H1 (cell line): ENCODE results near the gene COG7. TPM values are rescaled to one million over a fixed set of nuclear protein-coding genes. Genes with fewer than 3 reads are reported as not detected.

Experiments used
- CTCF ChIA-PET: fragments of 300-600 bp; sonication (Branson Sonifier 250); formaldehyde crosslinking; loops from one replicate; lab custom pipeline; 2021; ENCODE audit not compliant: partially characterized antibody; lab: Charles Lee
- POLR2A ChIA-PET: fragments of 300-600 bp; sonication (Branson Sonifier 250); formaldehyde crosslinking; loops from one replicate; lab custom pipeline; 2021; ENCODE audit warnings: inconsistent platforms; ENCODE audit not compliant: partially characterized antibody; lab: Charles Lee
- DNase-seq, 2 experiments: peaks; one replicate each; pipeline versions ENCODE4 v3.0.0 to v3.0.0-alpha.2; 2010 to 2022; ENCODE audit warnings: low spot score in 2 of 2, low read depth in 1 of 2, mixed read lengths in 1 of 2
- FAIRE-seq: peaks from 2 replicates; lab custom pipeline; 2011; peaks lifted over from hg19 to GRCh38; lab: Jason Lieb, UNC
- H2AFZ ChIP-seq: 2 replicates; pipeline ENCODE4 v1.8.1; 2012; ENCODE audit warnings: low read length, inconsistent platforms
- H2AK5ac ChIP-seq: 2 replicates; pipeline ENCODE4 v1.6.1; 2013; ENCODE audit warnings: low read depth, low read length
- H2BK120ac ChIP-seq: replicated peaks from 2 replicates; pipeline ENCODE3; 2013; ENCODE audit warnings: low read depth, low read length, inconsistent platforms
- H2BK12ac ChIP-seq: 2 replicates; pipeline ENCODE4 v1.6.1; 2013; ENCODE audit warnings: low read depth, low read length
- H2BK15ac ChIP-seq: 2 replicates; pipeline ENCODE4 v1.6.1; 2013; ENCODE audit warnings: low read length
- H2BK20ac ChIP-seq: 2 replicates; pipeline ENCODE4 v1.6.1; 2013; ENCODE audit warnings: low read length
- H2BK5ac ChIP-seq: 2 replicates; pipeline ENCODE4 v1.6.1; 2013; ENCODE audit warnings: low read depth, low read length
- H3K14ac ChIP-seq: 2 replicates; pipeline ENCODE4 v1.6.1; 2013; ENCODE audit warnings: inconsistent platforms; ENCODE audit not compliant: insufficient read length
- H3K18ac ChIP-seq: 2 replicates; pipeline ENCODE4 v1.6.1; 2013; ENCODE audit warnings: low read length; ENCODE audit errors: extremely low read depth
- H3K23ac ChIP-seq: 2 replicates; pipeline ENCODE4 v1.6.1; 2013; ENCODE audit warnings: inconsistent platforms; ENCODE audit not compliant: insufficient read length
- H3K23me2 ChIP-seq: 2 replicates; pipeline ENCODE4 v1.6.1; 2013; ENCODE audit warnings: low read depth, low read length
- H3K27ac ChIP-seq: 2 replicates; pipeline ENCODE4 v1.6.1; 2011; ENCODE audit warnings: low read depth, low read length, inconsistent platforms
- H3K27me3 ChIP-seq, 4 experiments: replicated peaks in 1 of 4; 1 replicate in 1 of 4; 2 replicates in 3 of 4; pipeline versions ENCODE4 v1.6.1 to v1.8.1; 2011 to 2013; ENCODE audit warnings: low read length in 3 of 4, mild to moderate bottlenecking in 3 of 4, inconsistent platforms in 2 of 4, mixed read lengths in 2 of 4, moderate library complexity in 1 of 4; ENCODE audit not compliant: control insufficient read depth in 3 of 4, insufficient read depth in 3 of 4; ENCODE audit errors: extremely low read depth in 1 of 4
- H3K36me3 ChIP-seq, 4 experiments: 2 replicates each; pipeline versions ENCODE4 v1.6.1 to v1.8.1; 2011 to 2013; ENCODE audit warnings: mild to moderate bottlenecking in 4 of 4, low read length in 3 of 4, moderate library complexity in 2 of 4, control low read depth in 1 of 4, inconsistent platforms in 1 of 4; ENCODE audit not compliant: insufficient read depth in 4 of 4, control insufficient read depth in 2 of 4
- H3K4ac ChIP-seq: replicated peaks from 2 replicates; pipeline ENCODE3; 2013; ENCODE audit warnings: low read length, low read depth, mixed read lengths, inconsistent platforms; ENCODE audit not compliant: insufficient read length
- H3K4me1 ChIP-seq, 4 experiments: replicated peaks in 1 of 4; 1 replicate in 1 of 4; 2 replicates in 3 of 4; pipeline versions ENCODE4 v1.6.1 to v1.8.1; 2011 to 2013; ENCODE audit warnings: low read length in 3 of 4, inconsistent platforms in 2 of 4, mixed read lengths in 1 of 4; ENCODE audit not compliant: insufficient read depth in 4 of 4, control insufficient read depth in 3 of 4
- H3K4me2 ChIP-seq, 2 experiments: 2 replicates each; pipeline versions ENCODE4 v1.6.1 to v1.8.1; 2011 to 2013; ENCODE audit warnings: low read depth in 2 of 2, low read length in 2 of 2, control low read depth in 1 of 2, inconsistent platforms in 1 of 2, mild to moderate bottlenecking in 1 of 2; ENCODE audit not compliant: insufficient read depth in 1 of 2
- H3K4me3 ChIP-seq, 4 experiments: fragments of 200-600, 300-600 bp in 1 of 4; sonication (generic), shearing (Covaris generic), sonication (Bioruptor Twin) in 1 of 4; 2 replicates each; pipeline versions ENCODE4 v1.5.1 to v1.8.1; 2011 to 2016; ENCODE audit warnings: low read length in 4 of 4, low read depth in 3 of 4, control low read depth in 2 of 4, inconsistent platforms in 2 of 4, mild to moderate bottlenecking in 2 of 4, mixed read lengths in 1 of 4, moderate library complexity in 1 of 4; ENCODE audit not compliant: insufficient read depth in 2 of 4; ENCODE audit errors: extremely low read depth in 1 of 4
- H3K56ac ChIP-seq: replicated peaks from 2 replicates; pipeline ENCODE3; 2013; ENCODE audit warnings: low read depth, mild to moderate bottlenecking, mixed read lengths, low read length, inconsistent platforms; ENCODE audit not compliant: insufficient read length
- H3K79me1 ChIP-seq: 2 replicates; pipeline ENCODE4 v1.6.1; 2013; ENCODE audit warnings: low read depth, low read length, control low read depth
- H3K79me2 ChIP-seq, 2 experiments: 2 replicates each; pipeline versions ENCODE4 v1.6.1 to v1.8.1; 2012 to 2013; ENCODE audit warnings: low read length in 2 of 2, mild to moderate bottlenecking in 2 of 2, inconsistent platforms in 1 of 2; ENCODE audit not compliant: insufficient read depth in 2 of 2, control insufficient read depth in 1 of 2
- H3K9ac ChIP-seq, 4 experiments: replicated peaks in 1 of 4; 1 replicate in 1 of 4; 2 replicates in 3 of 4; pipeline versions ENCODE4 v1.6.1 to v1.8.1; 2011 to 2013; ENCODE audit warnings: low read depth in 3 of 4, low read length in 3 of 4, control low read depth in 2 of 4, mild to moderate bottlenecking in 2 of 4, moderate library complexity in 2 of 4, inconsistent platforms in 1 of 4; ENCODE audit errors: extremely low read depth in 1 of 4
- H3K9me3 ChIP-seq, 2 experiments: 2 replicates each; pipeline versions ENCODE4 v1.6.1 to v1.8.1; 2012 to 2013; ENCODE audit warnings: mild to moderate bottlenecking in 2 of 2, moderate library complexity in 2 of 2, control low read depth in 1 of 2, inconsistent platforms in 1 of 2, low read depth in 1 of 2, low read length in 1 of 2, mixed read lengths in 1 of 2; ENCODE audit not compliant: insufficient read depth in 2 of 2
- H4K20me1 ChIP-seq, 2 experiments: replicated peaks in 1 of 2; 2 replicates each; pipeline versions ENCODE3 to v1.8.1; 2011 to 2013; ENCODE audit warnings: inconsistent platforms in 2 of 2, low read length in 2 of 2, mild to moderate bottlenecking in 1 of 2; ENCODE audit not compliant: insufficient read depth in 2 of 2, control insufficient read depth in 1 of 2
- H4K5ac ChIP-seq: 2 replicates; pipeline ENCODE4 v1.6.1; 2013; ENCODE audit warnings: low read length, low read depth, mixed read lengths, inconsistent platforms; ENCODE audit not compliant: insufficient read length
- H4K8ac ChIP-seq: 2 replicates; pipeline ENCODE4 v1.8.0; 2013; ENCODE audit warnings: mild to moderate bottlenecking, moderate library complexity, low read length, inconsistent platforms; ENCODE audit not compliant: insufficient read depth; ENCODE audit errors: extremely low read depth
- H4K91ac ChIP-seq: replicated peaks from 2 replicates; pipeline ENCODE3; 2013; ENCODE audit warnings: low read length, mixed read lengths, inconsistent platforms; ENCODE audit not compliant: insufficient read length
- ASH2L ChIP-seq: fragments of 200-600, 300-600 bp; sonication (generic); IDR thresholded peaks from one replicate; pipeline ENCODE4 v1.7.1; 2017; ENCODE audit warnings: low read length
- JUND ChIP-seq: IDR thresholded peaks from 2 replicates; pipeline ENCODE4 v1.6.1; 2011; ENCODE audit warnings: mild to moderate bottlenecking, improper control_type of control experiment, low read length
- KDM1A ChIP-seq: fragments of 200-600, 300-600 bp; sonication (generic); IDR thresholded peaks from 2 replicates; pipeline ENCODE4 v1.7.1; 2016; ENCODE audit warnings: mild to moderate bottlenecking, low read length, borderline replicate concordance
- POU5F1 ChIP-seq: IDR thresholded peaks from 2 replicates; pipeline ENCODE4 v1.6.1; 2011; ENCODE audit warnings: low read depth, mild to moderate bottlenecking, low read length, moderate library complexity
- RAD21 ChIP-seq, 2 experiments: IDR thresholded peaks in 1 of 2; conservative IDR thresholded peaks in 1 of 2; 2 replicates each; pipeline ENCODE4 v1.6.1; 2011; ENCODE audit warnings: low read depth in 2 of 2, low read length in 2 of 2, improper control_type of control experiment in 1 of 2, inconsistent platforms in 1 of 2, mild to moderate bottlenecking in 1 of 2, moderate library complexity in 1 of 2
- SP1 ChIP-seq: IDR thresholded peaks from 2 replicates; pipeline ENCODE4 v1.6.1; 2011; ENCODE audit warnings: low read depth, low read length
- TCF12 ChIP-seq: IDR thresholded peaks from 2 replicates; pipeline ENCODE4 v1.6.1; 2011; ENCODE audit warnings: low read depth, mild to moderate bottlenecking, low read length
- ZNF274 ChIP-seq: IDR thresholded peaks from 2 replicates; pipeline ENCODE4 v1.7.0; 2012; ENCODE audit warnings: low read length, borderline replicate concordance; ENCODE audit errors: extremely low read depth
- WGBS, 2 experiments: shearing (Covaris generic) in 1 of 2; methylation state at CpG; one replicate each; pipeline versions ENCODE4 v1.1.6 to v1.1.7; 2013 to 2015; ENCODE audit warnings: low lambda C conversion rate in 2 of 2, mixed read lengths in 2 of 2, inconsistent platforms in 1 of 2, low coverage in 1 of 2, missing lambda C conversion rate in 1 of 2; ENCODE audit not compliant: insufficient replicate concordance in 2 of 2, insufficient coverage in 1 of 2, insufficient read length in 1 of 2; ENCODE audit errors: extremely low coverage in 1 of 2, missing lambda C conversion rate in 1 of 2; 5-methylcytosine and 5-hydroxymethylcytosine counted together
- polyA plus RNA-seq, 7 experiments: library from polyadenylated mRNA; depleted of rRNA in 3 of 7; stranded (reverse) in 5 of 7; unstranded in 2 of 7; fragments of >200 nt in 5 of 7; fragments of 200-250 nt in 2 of 7; gene quantifications; 1 replicate in 5 of 7; 2 replicates in 1 of 7; 4 replicates in 1 of 7; pipeline versions ENCODE4 v1.2.1 to v1.2.3, GENCODE V29; 2011 to 2013; ENCODE audit warnings: missing spikeins in 2 of 7, mixed read lengths in 2 of 7
- total RNA-seq: library from RNA; stranded (reverse); fragmentation: NEBNext Ultra II Directional; extraction: Animal tissue kit (Norgen Biotek cat#: 25700); gene quantifications from 2 replicates; pipeline ENCODE4 v1.2.1, GENCODE V29; 2021
- TF ChIP-seq, protein P1 (sequence below): IDR thresholded peaks from 2 replicates; pipeline ENCODE4 v1.6.1; 2012; ENCODE audit warnings: inconsistent platforms
- TF ChIP-seq, protein P2 (sequence below), 3 experiments: IDR thresholded peaks; 1 replicate in 2 of 3; 2 replicates in 1 of 3; pipeline versions ENCODE4 v1.5.1 to v1.6.1; 2011; ENCODE audit warnings: low read length in 3 of 3, mild to moderate bottlenecking in 3 of 3, inconsistent platforms in 2 of 3, low read depth in 1 of 3, moderate library complexity in 1 of 3; ENCODE audit not compliant: insufficient read depth in 1 of 3; ENCODE audit errors: control extremely low read depth in 1 of 3

Gene COG7
- total and polyA plus RNA-seq, 2 of the 8 experiments (the other 6 are each of a cell fraction or from before 2014, with no cell fraction given) = 17.2 to 40.4 TPM

DNA sequence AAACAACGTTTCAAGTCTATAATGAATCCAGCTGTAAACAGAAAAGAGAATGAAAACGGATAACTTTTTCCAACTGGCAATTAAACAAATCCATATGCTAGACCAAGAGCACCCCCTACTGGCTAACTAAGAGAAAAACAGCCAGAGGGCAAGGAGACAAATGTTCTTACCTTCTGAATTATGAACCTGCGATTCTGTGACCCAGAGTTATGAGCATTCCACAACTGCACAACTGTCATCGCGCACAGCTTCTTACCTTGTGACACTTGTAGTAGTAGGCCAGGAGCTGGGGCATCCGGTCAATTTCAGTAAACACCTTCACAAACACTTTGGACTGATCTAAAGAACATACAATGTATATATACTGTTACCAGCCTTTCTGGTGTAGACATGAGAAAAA is 18.6 kb downstream of the COG7 start:
- no peaks in the 10 kb centered on the region for H3K79me1 ChIP-seq
- H3K23ac ChIP-seq = no peak overlapping the region
- ChIA-PET POLR2A (interaction anchor here (1.2 to 1.4 kb wide), 2 partner anchors 19 to 26 kb away, joined by 3 read pairs; partner anchors contain the start of gene COG7), CTCF (interaction anchor here (0.5 to 6.2 kb wide), 62 partner anchors 9 to 530 kb away, joined by 3 to 178 read pairs (median 6); partner anchors contain the start of genes COG7, SCNN1B and SCNN1G)
- H4K20me1 ChIP-seq = no peaks in the 10 kb centered on the region
- no peaks in the 10 kb centered on the region for H3K27me3 ChIP-seq
- no peaks in the 10 kb centered on the region for H3K4me1 ChIP-seq
- no peak overlapping the region for H2AFZ ChIP-seq
- H4K8ac ChIP-seq = no peak overlapping the region
- H3K4me3 ChIP-seq = no peak overlapping the region
- DNase-seq = no peak
- no peaks in the 10 kb centered on the region for H3K23me2 ChIP-seq
- no peak overlapping the region for H3K14ac ChIP-seq
- no peak overlapping the region for H3K4ac ChIP-seq
- no peak overlapping the region for H4K5ac ChIP-seq
- WGBS, 2 experiments = 33% methylated on average over 6 of the region's 6 CpGs; no CpG with 5 or more reads in 1 of the 2 experiments
- H2BK120ac ChIP-seq = no peak overlapping the region
- H4K91ac ChIP-seq = no peak overlapping the region
- H2BK5ac ChIP-seq = no peak overlapping the region
- H3K56ac ChIP-seq = no peak overlapping the region
- FAIRE-seq = no peak
- no peak overlapping the region for H2BK12ac ChIP-seq
- H3K18ac ChIP-seq = no peak overlapping the region
- H3K36me3 ChIP-seq = peaks cover 0 to 13% (median 7%) of the 10 kb centered on the region in 4 experiments; a peak in 3 of 8 replicates
- no peak for TF ChIP-seq KDM1A
- TF ChIP-seq, protein P1, sequence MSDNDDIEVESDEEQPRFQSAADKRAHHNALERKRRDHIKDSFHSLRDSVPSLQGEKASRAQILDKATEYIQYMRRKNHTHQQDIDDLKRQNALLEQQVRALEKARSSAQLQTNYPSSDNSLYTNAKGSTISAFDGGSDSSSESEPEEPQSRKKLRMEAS = no peak
- TF ChIP-seq POU5F1 = no peak
- TF ChIP-seq JUND = no peak
- TF ChIP-seq SP1 = no peak
- peak; percentile 88 to 91 for TF ChIP-seq RAD21 (IDR thresholded peaks at IDR 0.05 in 1 of 2, conservative IDR thresholded peaks at IDR 0.05 in 1 of 2; ENCODE audit: low read depth in 2 of 2, low read length in 2 of 2)
- no peak for TF ChIP-seq TCF12
- TF ChIP-seq, protein P2, sequence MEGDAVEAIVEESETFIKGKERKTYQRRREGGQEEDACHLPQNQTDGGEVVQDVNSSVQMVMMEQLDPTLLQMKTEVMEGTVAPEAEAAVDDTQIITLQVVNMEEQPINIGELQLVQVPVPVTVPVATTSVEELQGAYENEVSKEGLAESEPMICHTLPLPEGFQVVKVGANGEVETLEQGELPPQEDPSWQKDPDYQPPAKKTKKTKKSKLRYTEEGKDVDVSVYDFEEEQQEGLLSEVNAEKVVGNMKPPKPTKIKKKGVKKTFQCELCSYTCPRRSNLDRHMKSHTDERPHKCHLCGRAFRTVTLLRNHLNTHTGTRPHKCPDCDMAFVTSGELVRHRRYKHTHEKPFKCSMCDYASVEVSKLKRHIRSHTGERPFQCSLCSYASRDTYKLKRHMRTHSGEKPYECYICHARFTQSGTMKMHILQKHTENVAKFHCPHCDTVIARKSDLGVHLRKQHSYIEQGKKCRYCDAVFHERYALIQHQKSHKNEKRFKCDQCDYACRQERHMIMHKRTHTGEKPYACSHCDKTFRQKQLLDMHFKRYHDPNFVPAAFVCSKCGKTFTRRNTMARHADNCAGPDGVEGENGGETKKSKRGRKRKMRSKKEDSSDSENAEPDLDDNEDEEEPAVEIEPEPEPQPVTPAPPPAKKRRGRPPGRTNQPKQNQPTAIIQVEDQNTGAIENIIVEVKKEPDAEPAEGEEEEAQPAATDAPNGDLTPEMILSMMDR (IDR thresholded peaks at IDR 0.05; ENCODE audit: control extremely low read depth in 1 of 3, insufficient read depth in 1 of 3, low read depth in 1 of 3, low read length in 3 of 3) = peak in 2 of 3 experiments; percentile 75 to 78; a peak in 3 of 4 replicates
- no peak for TF ChIP-seq ASH2L
- TF ChIP-seq ZNF274 = no peak
- H3K27ac ChIP-seq = no peak overlapping the region
- no peaks in the 10 kb centered on the region for H3K9me3 ChIP-seq
- H2BK20ac ChIP-seq = no peak overlapping the region
- no peaks in the 10 kb centered on the region for H3K79me2 ChIP-seq
- H2AK5ac ChIP-seq = no peak overlapping the region
- no peak overlapping the region for H2BK15ac ChIP-seq
- no peak overlapping the region for H3K4me2 ChIP-seq
- no peak overlapping the region for H3K9ac ChIP-seq
